ENCODE results near the gene EHD1. TPM values are rescaled to one million over a fixed set of nuclear protein-coding genes. Genes with fewer than 3 reads are reported as not detected.

EHD1 gene
- polyA plus RNA-seq, 1 donor (not counting 4 experiments of a cell fraction or from before 2014, with no cell fraction given): 73.9 TPM

DNA sequence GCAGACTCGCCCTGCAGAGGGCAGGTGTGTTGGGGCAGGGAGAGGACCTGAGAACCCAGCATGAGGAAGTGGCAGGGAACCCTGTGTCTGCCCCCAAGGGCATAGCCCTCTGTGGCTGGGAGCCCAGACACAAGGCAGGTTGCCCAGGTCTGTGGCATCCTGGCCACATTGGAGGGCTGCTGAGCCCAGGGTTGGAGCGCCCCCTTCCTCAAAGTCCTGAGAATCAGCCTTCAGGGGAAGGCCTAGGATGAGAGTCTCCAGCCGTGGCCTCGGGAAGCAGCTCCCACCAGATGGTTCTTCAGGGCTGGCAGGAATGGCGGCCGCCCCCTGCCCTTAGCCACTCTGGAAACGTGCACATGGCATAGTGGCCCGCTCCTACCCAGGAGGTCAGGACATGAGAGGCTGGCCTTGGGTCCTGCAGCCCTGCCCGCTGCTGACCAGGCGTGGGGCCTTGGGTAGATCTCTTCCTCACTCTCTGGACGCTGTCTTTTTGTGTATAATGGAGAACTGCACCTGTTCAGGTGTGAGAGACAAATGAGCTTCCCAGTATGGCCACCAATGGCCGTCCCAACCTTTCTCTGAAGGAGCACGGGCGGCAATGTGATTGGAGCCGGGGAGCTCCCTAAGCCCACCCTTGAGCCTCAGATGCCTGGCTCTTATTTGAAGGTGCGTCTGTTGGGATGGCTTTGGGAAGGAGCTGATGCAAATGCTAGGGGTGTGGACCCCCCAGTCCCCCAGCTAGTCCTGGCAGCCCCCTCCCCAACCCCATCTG, 29.4 kb downstream of the EHD1 start:
- FAIRE-seq (no peak), DNase-seq (ENCODE audit: low read depth, low spot score) (no peak)
- TF ChIP-seq EZH2 (IDR thresholded peaks at IDR 0.05; ENCODE audit: low read length) (no peak), CTCF (optimal IDR thresholded peaks at IDR 0.05 in 1 of 3, IDR thresholded peaks at IDR 0.05 in 1 of 3, conservative IDR thresholded peaks at IDR 0.05 in 1 of 3; ENCODE audit: extremely low read depth in 1 of 3, insufficient read depth in 2 of 3, low read length in 3 of 3) (peak in 1 of 3 experiments; percentile 8)
- Histone ChIP-seq H2AFZ (ENCODE audit: control insufficient read depth, low read length) (no peak overlapping the region), H3K9ac (ENCODE audit: control insufficient read depth, extremely low read depth, insufficient read depth, low read length) (peak overlapping the region; percentile 6), H3K9me1 (ENCODE audit: control insufficient read depth, extremely low read depth, insufficient read depth, low read length) (no peaks in the 10 kb centered on the region), H3K4me1 (ENCODE audit: control insufficient read depth, extremely low read depth, insufficient read depth, low read length) (peaks cover 42% of the 10 kb centered on the region), H3K27me3 (ENCODE audit: control insufficient read depth, extremely low read depth, insufficient read depth, low read length) (no peaks in the 10 kb centered on the region), H4K20me1 (ENCODE audit: control insufficient read depth, extremely low read depth, insufficient read depth, low read length) (no peaks in the 10 kb centered on the region), H3K4me3 (ENCODE audit: control insufficient read depth in 2 of 3, extremely low read depth in 1 of 3, insufficient read depth in 2 of 3, low read depth in 1 of 3, low read length in 3 of 3) (no peak overlapping the region), H3K79me2 (ENCODE audit: control insufficient read depth, insufficient read depth, low read length) (peaks cover 7% of the 10 kb centered on the region), H3K9me3 (ENCODE audit: control insufficient read depth, low read depth, low read length) (no peaks in the 10 kb centered on the region), H3K36me3 (ENCODE audit: control insufficient read depth in 2 of 2, extremely low read depth in 1 of 2, insufficient read depth in 2 of 2, low read length in 2 of 2) (peaks cover 9 to 24% of the 10 kb centered on the region in 2 experiments), H3K4me2 (ENCODE audit: control insufficient read depth, extremely low read depth, insufficient read depth, low read depth, low read length) (no peak overlapping the region), H3K27ac (ENCODE audit: control insufficient read depth, insufficient read depth, low read length) (no peak overlapping the region)
- dilution Hi-C loops (cut with MboI; ENCODE audit: extremely low pct_ligation_motif_present, low sequenced_read_pairs): no loop called here

DNA sequence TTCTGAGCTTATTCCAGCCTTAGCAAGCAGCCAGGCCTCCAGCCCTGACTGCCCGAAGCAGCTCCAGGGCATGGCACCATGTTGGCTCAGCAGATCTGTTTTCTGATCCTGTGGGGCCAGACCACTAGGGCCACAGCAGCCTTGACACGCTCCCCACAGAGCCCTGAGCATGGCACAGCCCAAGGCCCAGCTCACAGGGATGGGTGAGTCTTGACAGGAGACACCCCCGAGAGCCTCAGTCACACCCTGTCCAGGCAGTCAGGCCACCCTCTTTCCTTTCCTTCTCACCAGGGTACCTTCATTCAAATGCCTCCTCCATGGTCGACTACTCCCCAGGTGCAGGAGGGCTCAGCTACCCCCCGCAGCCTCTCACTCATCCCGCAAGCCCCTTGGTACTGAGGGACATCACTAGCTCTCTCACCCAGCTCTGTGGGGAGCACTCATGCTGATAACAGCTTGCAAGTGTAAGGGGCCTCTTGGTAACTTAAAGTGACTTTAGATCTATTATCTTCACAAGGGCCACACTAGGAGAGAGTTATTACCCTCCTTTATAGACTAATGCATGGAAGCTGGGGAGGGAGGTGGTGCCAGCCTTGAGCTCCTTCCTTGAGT, 30.1 kb downstream of the EHD1 start:
- no peaks in the 10 kb centered on the region for H3K9me1 ChIP-seq (ENCODE audit: control insufficient read depth, extremely low read depth, insufficient read depth, low read length)
- H3K9ac ChIP-seq (ENCODE audit: control insufficient read depth, extremely low read depth, insufficient read depth, low read length): peak overlapping the region; percentile 6
- dilution Hi-C loops (cut with MboI; ENCODE audit: extremely low pct_ligation_motif_present, low sequenced_read_pairs): no loop called here
- peaks cover 7% of the 10 kb centered on the region for H3K79me2 ChIP-seq (ENCODE audit: control insufficient read depth, insufficient read depth, low read length)
- TF ChIP-seq EZH2 (IDR thresholded peaks at IDR 0.05; ENCODE audit: low read length): no peak
- TF ChIP-seq CTCF (optimal IDR thresholded peaks at IDR 0.05 in 1 of 3, IDR thresholded peaks at IDR 0.05 in 1 of 3, conservative IDR thresholded peaks at IDR 0.05 in 1 of 3; ENCODE audit: extremely low read depth in 1 of 3, insufficient read depth in 2 of 3, low read length in 3 of 3): no peak
- H3K4me3 ChIP-seq (ENCODE audit: control insufficient read depth in 2 of 3, extremely low read depth in 1 of 3, insufficient read depth in 2 of 3, low read depth in 1 of 3, low read length in 3 of 3): no peak overlapping the region
- no peak overlapping the region for H2AFZ ChIP-seq (ENCODE audit: control insufficient read depth, low read length)
- peaks cover 48% of the 10 kb centered on the region for H3K4me1 ChIP-seq (ENCODE audit: control insufficient read depth, extremely low read depth, insufficient read depth, low read length)
- FAIRE-seq: no peak
- no peak overlapping the region for H3K4me2 ChIP-seq (ENCODE audit: control insufficient read depth, extremely low read depth, insufficient read depth, low read depth, low read length)
- no peak for DNase-seq (ENCODE audit: low read depth, low spot score)
- no peaks in the 10 kb centered on the region for H4K20me1 ChIP-seq (ENCODE audit: control insufficient read depth, extremely low read depth, insufficient read depth, low read length)
- no peak overlapping the region for H3K27ac ChIP-seq (ENCODE audit: control insufficient read depth, insufficient read depth, low read length)
- H3K9me3 ChIP-seq (ENCODE audit: control insufficient read depth, low read depth, low read length): no peaks in the 10 kb centered on the region
- H3K36me3 ChIP-seq (ENCODE audit: control insufficient read depth in 2 of 2, extremely low read depth in 1 of 2, insufficient read depth in 2 of 2, low read length in 2 of 2): peaks cover 4 to 18% of the 10 kb centered on the region in 2 experiments
- H3K27me3 ChIP-seq (ENCODE audit: control insufficient read depth, extremely low read depth, insufficient read depth, low read length): no peaks in the 10 kb centered on the region
